ENCODE results near the gene TMEM145.

- TF ChIP-seq, protein P1, sequence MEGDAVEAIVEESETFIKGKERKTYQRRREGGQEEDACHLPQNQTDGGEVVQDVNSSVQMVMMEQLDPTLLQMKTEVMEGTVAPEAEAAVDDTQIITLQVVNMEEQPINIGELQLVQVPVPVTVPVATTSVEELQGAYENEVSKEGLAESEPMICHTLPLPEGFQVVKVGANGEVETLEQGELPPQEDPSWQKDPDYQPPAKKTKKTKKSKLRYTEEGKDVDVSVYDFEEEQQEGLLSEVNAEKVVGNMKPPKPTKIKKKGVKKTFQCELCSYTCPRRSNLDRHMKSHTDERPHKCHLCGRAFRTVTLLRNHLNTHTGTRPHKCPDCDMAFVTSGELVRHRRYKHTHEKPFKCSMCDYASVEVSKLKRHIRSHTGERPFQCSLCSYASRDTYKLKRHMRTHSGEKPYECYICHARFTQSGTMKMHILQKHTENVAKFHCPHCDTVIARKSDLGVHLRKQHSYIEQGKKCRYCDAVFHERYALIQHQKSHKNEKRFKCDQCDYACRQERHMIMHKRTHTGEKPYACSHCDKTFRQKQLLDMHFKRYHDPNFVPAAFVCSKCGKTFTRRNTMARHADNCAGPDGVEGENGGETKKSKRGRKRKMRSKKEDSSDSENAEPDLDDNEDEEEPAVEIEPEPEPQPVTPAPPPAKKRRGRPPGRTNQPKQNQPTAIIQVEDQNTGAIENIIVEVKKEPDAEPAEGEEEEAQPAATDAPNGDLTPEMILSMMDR (conservative IDR thresholded peaks at IDR 0.05), result no peak
- no peak for TF ChIP-seq EZH2 (IDR thresholded peaks at IDR 0.05; ENCODE audit: low read depth)
These were observed 19.6 kb upstream of the TMEM145 start for GRCh38 chr19:42293540-42293939.

Measured in PC-9 (cell line).